H9 (cell line): ENCODE data around the gene TMEM208. TPM values are rescaled to one million over a fixed set of nuclear protein-coding genes. Genes with fewer than 3 reads are reported as not detected.

Experiments used
- DNase-seq: peaks from one replicate; pipeline ENCODE4 v3.0.0-alpha.2; 2017
- H2AFZ ChIP-seq: one replicate; pipeline ENCODE4 v1.6.1; 2013; ENCODE audit warnings: mild to moderate bottlenecking, low read length, control low read depth, moderate library complexity
- H2AK5ac ChIP-seq: 2 replicates; pipeline ENCODE4 v1.6.1; 2013; ENCODE audit warnings: low read length, control low read depth, mixed read lengths; ENCODE audit not compliant: insufficient read length
- H2BK120ac ChIP-seq: one replicate; pipeline ENCODE4 v1.6.1; 2013; ENCODE audit warnings: low read depth, mild to moderate bottlenecking, low read length, control low read depth, inconsistent platforms; ENCODE audit not compliant: poor library complexity, severe bottlenecking
- H2BK12ac ChIP-seq: 2 replicates; pipeline ENCODE4 v1.6.1; 2013; ENCODE audit warnings: low read length, control low read depth, mixed read lengths, low read depth; ENCODE audit not compliant: insufficient read length
- H2BK15ac ChIP-seq: 2 replicates; pipeline ENCODE4 v1.6.1; 2013; ENCODE audit warnings: low read depth, low read length, control low read depth
- H2BK20ac ChIP-seq: one replicate; pipeline ENCODE4 v1.6.1; 2013; ENCODE audit warnings: low read depth, mild to moderate bottlenecking, low read length, control low read depth, inconsistent platforms; ENCODE audit not compliant: poor library complexity, severe bottlenecking
- H2BK5ac ChIP-seq: 2 replicates; pipeline ENCODE4 v1.6.1; 2013; ENCODE audit warnings: low read length, control low read depth, mixed read lengths; ENCODE audit not compliant: insufficient read length
- H3K14ac ChIP-seq: 2 replicates; pipeline ENCODE4 v1.6.1; 2013; ENCODE audit warnings: low read length, control low read depth; ENCODE audit not compliant: insufficient read depth
- H3K18ac ChIP-seq: 2 replicates; pipeline ENCODE4 v1.6.1; 2013; ENCODE audit warnings: low read depth, mild to moderate bottlenecking, mixed read lengths, low read length, control low read depth; ENCODE audit not compliant: insufficient read length
- H3K23ac ChIP-seq: 2 replicates; pipeline ENCODE4 v1.6.1; 2013; ENCODE audit warnings: low read length, control low read depth, mixed read lengths, low read depth; ENCODE audit not compliant: insufficient read length
- H3K23me2 ChIP-seq: 2 replicates; pipeline ENCODE4 v1.6.1; 2013; ENCODE audit warnings: low read depth, mild to moderate bottlenecking, mixed read lengths, low read length, control low read depth; ENCODE audit not compliant: insufficient read length, poor library complexity, severe bottlenecking
- H3K27ac ChIP-seq: 2 replicates; pipeline ENCODE4 v1.5.1; 2013; ENCODE audit warnings: low read length, control low read depth, mixed read lengths, low read depth; ENCODE audit not compliant: insufficient read length
- H3K27me3 ChIP-seq: 2 replicates; pipeline ENCODE4 v1.6.1; 2013; ENCODE audit warnings: low read length, control low read depth, inconsistent platforms; ENCODE audit not compliant: insufficient read depth
- H3K4ac ChIP-seq: 2 replicates; pipeline ENCODE4 v1.6.1; 2013; ENCODE audit warnings: low read depth, mild to moderate bottlenecking, control low read depth, inconsistent platforms, low read length, moderate library complexity
- H3K4me1 ChIP-seq: 2 replicates; pipeline ENCODE4 v1.6.1; 2013; ENCODE audit warnings: low read length, control low read depth, inconsistent platforms; ENCODE audit not compliant: insufficient read depth
- H3K4me2 ChIP-seq: 2 replicates; pipeline ENCODE4 v1.6.1; 2013; ENCODE audit warnings: low read length, control low read depth, mixed read lengths; ENCODE audit not compliant: insufficient read length, insufficient read depth
- H3K56ac ChIP-seq: 2 replicates; pipeline ENCODE4 v1.6.1; 2013; ENCODE audit warnings: low read depth, mild to moderate bottlenecking, mixed read lengths, low read length, control low read depth; ENCODE audit not compliant: insufficient read length
- H3K79me1 ChIP-seq: 2 replicates; pipeline ENCODE4 v1.6.1; 2013; ENCODE audit warnings: low read depth, mild to moderate bottlenecking, moderate library complexity, low read length, control low read depth, inconsistent platforms; ENCODE audit not compliant: insufficient read depth, poor library complexity, severe bottlenecking
- H3K79me2 ChIP-seq: 2 replicates; pipeline ENCODE4 v1.6.1; 2013; ENCODE audit warnings: low read length, control low read depth, inconsistent platforms; ENCODE audit not compliant: insufficient read depth
- H3K9ac ChIP-seq: 2 replicates; pipeline ENCODE4 v1.6.1; 2013; ENCODE audit warnings: low read length, control low read depth, mixed read lengths; ENCODE audit not compliant: insufficient read length; ENCODE audit errors: extremely low read depth
- H3K9me3 ChIP-seq: one replicate; pipeline ENCODE4 v1.6.1; 2013; ENCODE audit warnings: low read depth, low read length, inconsistent platforms; ENCODE audit not compliant: control insufficient read depth
- H3T11ph ChIP-seq: one replicate; pipeline ENCODE4 v1.6.1; 2013; ENCODE audit warnings: mild to moderate bottlenecking, low read length, control low read depth, inconsistent platforms
- H4K20me1 ChIP-seq: one replicate; pipeline ENCODE4 v1.6.1; 2013; ENCODE audit not compliant: control insufficient read depth, insufficient read length, insufficient read depth
- H4K5ac ChIP-seq: 2 replicates; pipeline ENCODE4 v1.6.1; 2013; ENCODE audit warnings: low read depth, mild to moderate bottlenecking, mixed read lengths, low read length, control low read depth; ENCODE audit not compliant: insufficient read length
- H4K8ac ChIP-seq: replicated peaks from 2 replicates; pipeline ENCODE4 v1.6.1; 2013; ENCODE audit warnings: low read length, control low read depth, mixed read lengths, low read depth; ENCODE audit not compliant: insufficient read length
- H4K91ac ChIP-seq: 2 replicates; pipeline ENCODE4 v1.6.1; 2013; ENCODE audit warnings: low read depth, mild to moderate bottlenecking, moderate library complexity, mixed read lengths, low read length, control low read depth; ENCODE audit not compliant: insufficient read length
- H3K27ac Mint-ChIP-seq, 3 experiments: 2 replicates in 2 of 3; 3 replicates in 1 of 3; pipeline ENCODE4 v1.8.0; 2020 to 2021; ENCODE audit warnings: mixed read lengths in 3 of 3, mild to moderate bottlenecking in 1 of 3, moderate library complexity in 1 of 3
- H3K27me3 Mint-ChIP-seq: 2 replicates; pipeline ENCODE4 v1.8.0; 2021; ENCODE audit warnings: low read depth, mild to moderate bottlenecking, moderate library complexity, mixed read lengths
- H3K36me3 Mint-ChIP-seq, 3 experiments: 2 replicates in 2 of 3; 3 replicates in 1 of 3; pipeline ENCODE4 v1.8.0; 2020 to 2021; ENCODE audit warnings: low read depth in 3 of 3, mixed read lengths in 3 of 3; ENCODE audit not compliant: insufficient read depth in 1 of 3
- H3K4me1 Mint-ChIP-seq, 2 experiments: 2 replicates each; pipeline ENCODE4 v1.8.0; 2020; ENCODE audit warnings: mixed read lengths in 2 of 2
- H3K4me3 Mint-ChIP-seq, 2 experiments: 2 replicates in 1 of 2; 3 replicates in 1 of 2; pipeline ENCODE4 v1.8.0; 2020 to 2021; ENCODE audit warnings: mild to moderate bottlenecking in 2 of 2, mixed read lengths in 2 of 2, moderate library complexity in 1 of 2
- H3K9me3 Mint-ChIP-seq, 2 experiments: 2 replicates in 1 of 2; 3 replicates in 1 of 2; pipeline ENCODE4 v1.8.0; 2020; ENCODE audit warnings: mild to moderate bottlenecking in 2 of 2, mixed read lengths in 2 of 2, moderate library complexity in 1 of 2
- WGBS: extraction: QIAGEN DNeasy Blood & Tissue Kit; methylation state at CpG from one replicate; pipeline ENCODE4 v1.1.7; 2013; ENCODE audit warnings: missing lambda C conversion rate, low lambda C conversion rate, mixed read lengths; ENCODE audit not compliant: insufficient read length; ENCODE audit errors: extremely low coverage; 5-methylcytosine and 5-hydroxymethylcytosine counted together
- total RNA-seq: library from RNA; stranded (reverse); gene quantifications from 2 replicates; pipeline ENCODE4 v1.2.1, GENCODE V29; 2021
- TF ChIP-seq, protein P1 (sequence below): fragments of 200-600 bp; sonication (generic); conservative IDR thresholded peaks from 3 replicates; pipeline ENCODE4 v1.8.0; 2021; ENCODE audit warnings: antibody characterized with exemption, mild to moderate bottlenecking

The TMEM208 gene
- total RNA-seq, 1 experiment from 2014 or later, result 42.6 TPM

DNA sequence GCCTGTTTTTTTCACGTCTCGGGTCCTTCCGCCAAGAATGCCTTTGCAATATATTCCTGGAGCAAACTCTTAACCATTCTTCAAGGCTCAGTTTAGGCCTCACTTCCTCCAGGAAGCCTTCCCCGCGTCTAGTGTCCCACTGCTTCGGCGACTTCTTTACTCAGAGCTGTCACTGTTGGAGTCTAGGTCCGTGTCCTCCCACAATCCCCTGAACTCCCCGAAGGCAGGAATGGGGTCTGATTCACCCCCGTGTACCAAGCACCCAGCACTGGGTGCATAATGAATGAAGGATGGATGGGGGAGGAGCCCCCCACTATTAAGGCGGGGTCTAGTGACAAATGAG lies 43.7 kb upstream of the TMEM208 start:
- no peak overlapping the region for H3K4me3 Mint-ChIP-seq
- H3K79me2 ChIP-seq, result no peaks in the 10 kb centered on the region
- no peak overlapping the region for H2AFZ ChIP-seq
- H3K4ac ChIP-seq, result no peak overlapping the region
- peaks cover 0 to 5% (median 0%) of the 10 kb centered on the region in 3 experiments; a peak in 1 of 7 replicates for H3K36me3 Mint-ChIP-seq
- no peak overlapping the region for H3K56ac ChIP-seq
- H4K20me1 ChIP-seq, result no peaks in the 10 kb centered on the region
- H2BK20ac ChIP-seq, result no peak overlapping the region
- no peak overlapping the region for H4K5ac ChIP-seq
- H3K27me3 Mint-ChIP-seq, result peaks cover 32% of the 10 kb centered on the region
- H3T11ph ChIP-seq, result no peak overlapping the region
- WGBS, result no CpG with 5 or more reads among the region's 11 CpGs
- DNase-seq, result no peak
- peaks cover 17% of the 10 kb centered on the region for H3K23me2 ChIP-seq
- H3K9me3 Mint-ChIP-seq, result no peaks in the 10 kb centered on the region; a peak in 1 of 5 replicates
- H2BK15ac ChIP-seq, result no peak overlapping the region
- H3K23ac ChIP-seq, result no peak overlapping the region
- no peak overlapping the region for H2AK5ac ChIP-seq
- H3K18ac ChIP-seq, result no peak overlapping the region
- peak overlapping the region; percentile 75 for H3K4me2 ChIP-seq
- no peak overlapping the region for H4K8ac ChIP-seq
- H2BK12ac ChIP-seq, result no peak overlapping the region
- H3K4me1 Mint-ChIP-seq, result peaks cover 20 to 21% of the 10 kb centered on the region in 2 experiments
- TF ChIP-seq, protein P1, sequence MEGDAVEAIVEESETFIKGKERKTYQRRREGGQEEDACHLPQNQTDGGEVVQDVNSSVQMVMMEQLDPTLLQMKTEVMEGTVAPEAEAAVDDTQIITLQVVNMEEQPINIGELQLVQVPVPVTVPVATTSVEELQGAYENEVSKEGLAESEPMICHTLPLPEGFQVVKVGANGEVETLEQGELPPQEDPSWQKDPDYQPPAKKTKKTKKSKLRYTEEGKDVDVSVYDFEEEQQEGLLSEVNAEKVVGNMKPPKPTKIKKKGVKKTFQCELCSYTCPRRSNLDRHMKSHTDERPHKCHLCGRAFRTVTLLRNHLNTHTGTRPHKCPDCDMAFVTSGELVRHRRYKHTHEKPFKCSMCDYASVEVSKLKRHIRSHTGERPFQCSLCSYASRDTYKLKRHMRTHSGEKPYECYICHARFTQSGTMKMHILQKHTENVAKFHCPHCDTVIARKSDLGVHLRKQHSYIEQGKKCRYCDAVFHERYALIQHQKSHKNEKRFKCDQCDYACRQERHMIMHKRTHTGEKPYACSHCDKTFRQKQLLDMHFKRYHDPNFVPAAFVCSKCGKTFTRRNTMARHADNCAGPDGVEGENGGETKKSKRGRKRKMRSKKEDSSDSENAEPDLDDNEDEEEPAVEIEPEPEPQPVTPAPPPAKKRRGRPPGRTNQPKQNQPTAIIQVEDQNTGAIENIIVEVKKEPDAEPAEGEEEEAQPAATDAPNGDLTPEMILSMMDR, result no peak
- H3K27ac Mint-ChIP-seq, result no peak overlapping the region
- H3K27ac ChIP-seq, result no peak overlapping the region
- no peak overlapping the region for H4K91ac ChIP-seq
- H2BK120ac ChIP-seq, result no peak overlapping the region
- H3K4me1 ChIP-seq, result peaks cover 6% of the 10 kb centered on the region; the same call in 1 of the 2 replicates
- H3K9me3 ChIP-seq, result no peaks in the 10 kb centered on the region
- H3K14ac ChIP-seq, result no peak overlapping the region
- peaks cover 4% of the 10 kb centered on the region; the same call in 1 of the 2 replicates for H3K27me3 ChIP-seq
- H3K79me1 ChIP-seq, result no peaks in the 10 kb centered on the region
- H3K9ac ChIP-seq, result peak overlapping the region; percentile 12
- no peak overlapping the region for H2BK5ac ChIP-seq
